GM12891 (cell line): ENCODE data around the gene PPP5C.

Source experiments
- DNase-seq: peaks from one replicate; pipeline ENCODE4 v3.0.0; 2011; ENCODE audit warnings: low spot score; ENCODE audit not compliant: insufficient read length
- FAIRE-seq: peaks from 2 replicates; lab custom pipeline; 2011; peaks lifted over from hg19 to GRCh38; lab: Jason Lieb, UNC
- PAX5 ChIP-seq: IDR thresholded peaks from 2 replicates; pipeline ENCODE4 v1.6.1; 2011; ENCODE audit warnings: low read length, moderate library complexity, mild to moderate bottlenecking; ENCODE audit not compliant: insufficient read depth, severe bottlenecking
- POLR2A ChIP-seq: IDR thresholded peaks from 2 replicates; pipeline ENCODE4 v1.6.1; 2011; ENCODE audit warnings: low read depth, low read length, control low read depth
- POLR2AphosphoS5 ChIP-seq: IDR thresholded peaks from 2 replicates; pipeline ENCODE4 v1.6.1; 2011; ENCODE audit warnings: low read depth, low read length, control low read depth
- POU2F2 ChIP-seq: IDR thresholded peaks from 2 replicates; pipeline ENCODE4 v1.6.1; 2011; ENCODE audit warnings: low read depth, mild to moderate bottlenecking, control low read depth, low read length, moderate library complexity
- SPI1 ChIP-seq: IDR thresholded peaks from 2 replicates; pipeline ENCODE4 v1.6.1; 2011; ENCODE audit warnings: low read depth, low read length, control low read depth
- TAF1 ChIP-seq: IDR thresholded peaks from 2 replicates; pipeline ENCODE4 v1.6.1; 2011; ENCODE audit warnings: low read depth, low read length, control low read depth

Gene PPP5C

DNA sequence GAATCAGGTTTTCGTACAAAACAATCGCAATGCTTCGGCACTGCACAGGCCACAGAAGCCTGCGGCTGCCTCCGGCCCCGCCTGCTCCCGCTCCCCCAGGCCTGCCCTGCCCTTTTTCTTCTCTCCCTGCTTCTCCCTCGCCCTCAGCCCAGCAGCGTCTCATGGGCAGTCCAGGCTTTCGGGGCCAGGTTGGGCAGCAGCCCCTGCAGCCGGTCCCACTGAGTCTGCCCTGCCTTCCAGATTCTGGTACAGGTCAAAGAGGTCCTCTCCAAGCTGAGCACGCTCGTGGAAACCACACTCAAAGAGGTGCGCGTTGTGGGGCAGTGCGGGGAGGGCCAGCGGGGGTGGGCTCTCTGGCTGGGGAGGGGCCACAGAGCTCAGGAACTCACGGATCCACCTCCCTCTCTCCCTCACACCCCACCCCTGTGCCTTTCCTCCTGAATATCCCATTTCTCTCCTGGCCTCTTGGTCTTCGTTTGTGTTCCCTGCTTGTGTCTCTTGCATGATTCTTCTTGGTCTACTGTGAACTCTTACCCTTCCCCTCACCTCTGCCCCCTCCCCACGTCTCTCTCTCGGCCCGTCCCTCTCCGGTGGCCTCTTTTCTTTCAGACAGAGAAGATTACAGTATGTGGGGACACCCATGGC is 36.4 kb downstream of the PPP5C start:
- FAIRE-seq, result no peak
- TF ChIP-seq SPI1 (no peak), POLR2AphosphoS5 (no peak), TAF1 (no peak), POLR2A (no peak), PAX5 (no peak), POU2F2 (no peak)
- DNase-seq, result no peak

DNA sequence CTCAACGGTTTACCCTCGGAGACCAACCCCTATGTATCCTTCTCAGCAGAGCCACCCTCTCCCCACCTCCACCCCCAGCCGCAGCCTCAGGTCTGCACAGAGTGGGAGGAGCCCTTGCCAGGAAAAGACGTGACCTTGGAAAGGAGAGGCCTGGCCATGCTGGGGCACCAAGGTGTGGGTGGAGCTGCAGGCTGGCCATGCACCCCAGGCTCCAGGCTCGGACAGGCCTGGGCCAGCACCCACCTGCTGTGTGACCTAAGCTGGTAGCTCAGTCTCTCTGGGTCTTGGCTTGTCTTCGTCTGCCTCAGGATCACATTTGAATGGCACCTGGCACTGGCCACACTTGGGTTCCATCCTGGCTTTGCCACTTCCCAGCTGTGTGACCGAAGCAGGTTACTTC is 37.0 kb downstream of the PPP5C start:
- no peak for FAIRE-seq
- no peak for DNase-seq
- TF ChIP-seq POLR2A, result no peak
- TF ChIP-seq SPI1, result no peak
- TF ChIP-seq POU2F2, result no peak
- TF ChIP-seq POLR2AphosphoS5, result no peak
- TF ChIP-seq TAF1, result no peak
- TF ChIP-seq PAX5, result no peak

DNA sequence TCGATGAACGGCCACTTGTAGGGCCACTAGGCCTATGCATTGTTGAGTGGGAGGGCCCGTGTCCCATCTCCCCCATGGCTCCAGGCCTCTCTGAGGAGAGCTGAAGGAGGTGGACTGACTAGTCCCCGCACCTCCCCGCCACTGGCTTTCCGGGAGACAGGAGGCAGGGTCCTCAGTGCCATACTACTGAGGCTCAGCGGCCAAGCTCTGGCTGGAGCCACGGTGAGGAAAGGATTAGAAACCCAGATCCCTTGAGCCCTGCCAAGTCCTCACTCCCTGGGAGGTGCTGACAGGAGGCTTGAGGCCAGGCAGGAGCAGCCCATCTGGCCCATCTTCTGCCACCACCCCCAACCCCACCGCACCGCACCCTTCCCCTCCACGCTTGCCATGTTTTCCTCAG is 37.5 kb downstream of the PPP5C start:
- FAIRE-seq (no peak), DNase-seq (no peak)
- TF ChIP-seq TAF1 (no peak), POU2F2 (no peak)

DNA sequence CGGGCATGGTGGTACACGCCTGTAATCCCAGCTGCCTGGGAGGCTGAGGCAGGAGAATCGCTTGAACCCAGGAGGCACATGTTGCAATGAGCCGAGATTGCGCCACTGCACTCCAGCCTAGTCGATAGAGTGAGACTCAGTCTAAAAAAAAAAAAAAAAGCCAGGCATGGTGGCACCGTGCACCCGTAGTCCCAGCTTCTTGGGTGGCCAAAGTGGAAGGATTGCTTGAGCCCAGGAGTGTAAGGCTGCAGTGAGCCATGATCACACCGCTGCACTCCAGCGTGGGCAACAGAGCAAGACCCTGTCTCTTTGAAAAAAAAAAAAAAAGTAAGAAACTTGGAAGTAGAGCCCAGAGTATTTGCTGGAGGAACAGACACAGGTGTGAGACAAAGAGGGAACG is 38.7 kb downstream of the PPP5C start:
- TF ChIP-seq SPI1, result no peak
- TF ChIP-seq POLR2A, result no peak
- TF ChIP-seq PAX5, result no peak
- TF ChIP-seq POLR2AphosphoS5, result no peak
- no peak for TF ChIP-seq POU2F2
- no peak for TF ChIP-seq TAF1
- DNase-seq (no peak), FAIRE-seq (no peak)

GRCh38 chr19:46386151-46386550 is 39.3 kb downstream of the PPP5C start:
- no peak for FAIRE-seq
- no peak for DNase-seq

GRCh38 chr19:46386996-46387712 is 40.3 kb downstream of the PPP5C start:
- FAIRE-seq (no peak), DNase-seq (no peak)
- TF ChIP-seq PAX5 (no peak), POLR2AphosphoS5 (no peak), POU2F2 (no peak), SPI1 (no peak), POLR2A (no peak), TAF1 (no peak)

More at GRCh38 chr19:46386151-46386550, 39.3 kb downstream of the PPP5C start:
- TF ChIP-seq POLR2A, result no peak
- no peak for TF ChIP-seq PAX5
- no peak for TF ChIP-seq TAF1
- TF ChIP-seq POLR2AphosphoS5, result no peak
- no peak for TF ChIP-seq POU2F2
- TF ChIP-seq SPI1, result no peak

DNA sequence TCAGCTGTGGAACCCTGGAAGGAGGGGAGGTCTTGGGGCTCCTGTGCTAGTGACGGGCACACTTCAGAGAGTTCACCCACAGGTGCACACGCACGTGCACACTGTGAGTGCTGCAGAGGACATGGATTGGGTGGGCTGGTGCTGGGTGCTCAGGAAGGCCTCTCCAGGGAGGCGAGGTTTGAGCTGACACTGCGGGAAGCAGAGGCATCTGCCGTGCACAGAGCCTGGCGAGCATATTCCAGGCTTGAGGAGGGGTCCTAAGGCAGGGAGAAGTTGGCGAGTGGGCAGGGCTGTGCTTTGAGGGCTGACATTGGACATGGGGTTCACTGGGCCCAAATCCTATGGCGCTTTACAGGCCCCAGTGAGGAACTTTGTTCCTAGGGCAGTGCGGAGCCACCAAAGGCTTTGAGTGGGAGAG is 40.8 kb downstream of the PPP5C start:
- TF ChIP-seq POLR2A (no peak), SPI1 (no peak)
- DNase-seq (no peak), FAIRE-seq (no peak)

DNA sequence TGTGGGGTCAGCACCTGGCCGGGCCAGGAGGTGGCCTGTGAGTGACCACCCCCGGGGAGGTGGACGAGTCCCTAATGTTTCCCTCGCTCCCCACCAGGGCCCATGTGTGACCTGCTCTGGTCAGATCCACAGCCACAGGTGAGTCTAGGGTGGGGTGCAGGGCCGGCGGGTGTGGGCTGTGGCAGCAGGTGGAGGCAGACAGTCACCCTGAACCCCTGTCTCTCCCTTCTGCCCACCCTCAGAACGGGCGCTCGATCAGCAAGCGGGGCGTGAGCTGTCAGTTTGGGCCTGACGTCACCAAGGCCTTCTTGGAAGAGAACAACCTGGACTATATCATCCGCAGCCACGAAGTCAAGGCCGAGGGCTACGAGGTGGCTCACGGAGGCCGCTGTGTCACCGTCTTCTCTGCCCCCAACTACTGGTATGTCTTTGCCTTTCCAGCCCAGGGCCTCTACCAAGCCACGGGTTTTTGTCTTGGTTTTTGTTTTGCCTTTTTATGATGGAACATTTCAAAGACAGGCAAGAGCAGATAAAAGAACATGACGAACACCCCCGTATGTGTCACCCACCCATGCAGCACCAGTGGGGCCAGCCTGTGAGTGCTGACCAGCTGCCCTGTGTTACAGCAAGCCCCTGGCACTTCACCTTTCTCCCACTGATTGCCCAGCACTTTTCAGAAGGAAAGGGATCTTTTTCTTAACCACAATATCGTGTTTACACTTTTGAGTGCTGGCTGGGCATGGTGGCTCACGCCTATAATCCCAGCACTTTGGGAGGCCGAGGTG is 41.6 kb downstream of the PPP5C start:
- no peak for FAIRE-seq
- TF ChIP-seq POU2F2 (no peak), POLR2A (no peak), TAF1 (no peak), SPI1 (no peak), POLR2AphosphoS5 (no peak), PAX5 (no peak)
- no peak for DNase-seq

DNA sequence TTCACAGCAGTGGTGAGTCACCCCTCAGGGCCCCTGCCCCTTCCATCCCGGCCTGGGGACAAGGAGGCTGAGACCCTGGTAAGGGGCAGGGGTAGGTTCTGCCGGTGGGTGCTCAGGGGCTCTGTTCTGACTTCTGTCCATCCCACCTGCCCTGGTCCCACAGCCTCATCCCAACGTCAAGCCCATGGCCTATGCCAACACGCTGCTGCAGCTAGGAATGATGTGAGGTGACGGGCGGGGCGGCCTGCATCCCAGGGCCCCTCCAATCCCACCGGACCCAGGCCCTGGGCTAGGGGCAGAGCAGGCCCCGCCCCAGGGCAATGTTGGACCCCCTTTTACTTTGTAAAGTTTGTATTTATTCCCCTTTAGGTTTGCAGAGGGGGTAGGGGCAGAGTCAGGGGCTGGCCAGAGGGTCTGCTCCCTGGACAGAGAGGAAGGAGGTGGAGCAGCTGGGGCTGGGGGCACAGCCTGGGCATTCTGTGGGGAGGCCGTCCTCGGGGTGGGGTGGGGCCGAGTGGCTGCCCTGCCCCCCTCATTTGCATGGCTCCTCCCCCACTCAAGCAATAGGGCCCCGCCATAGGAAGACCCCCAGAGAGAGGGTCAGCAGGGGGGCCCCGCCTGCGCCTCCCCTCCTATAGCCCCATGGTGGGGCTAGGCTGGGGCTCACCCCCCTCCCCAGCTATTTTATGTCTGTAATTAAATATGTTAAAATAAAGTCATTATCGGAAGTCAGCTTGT is 43.4 kb downstream of the PPP5C start:
- DNase-seq, result no peak
- FAIRE-seq, result no peak
- TF ChIP-seq TAF1, result no peak
